HTERT RPE-1 (cell line): ENCODE measurements around the gene SHMT2.
"Not testable (repeated sequence)": the region's sequence is repeated elsewhere in the genome, so short reads cannot be mapped to it uniquely, and the experiment has no call there.

Experiments
- in situ Hi-C: fragments of 300-500 bp; cut with MboI; formaldehyde crosslinking; loops from 4 replicates; pipeline ENCODE4 v1.14.3; 2020; ENCODE audit warnings: low sequenced_read_pairs

Gene SHMT2

DNA sequence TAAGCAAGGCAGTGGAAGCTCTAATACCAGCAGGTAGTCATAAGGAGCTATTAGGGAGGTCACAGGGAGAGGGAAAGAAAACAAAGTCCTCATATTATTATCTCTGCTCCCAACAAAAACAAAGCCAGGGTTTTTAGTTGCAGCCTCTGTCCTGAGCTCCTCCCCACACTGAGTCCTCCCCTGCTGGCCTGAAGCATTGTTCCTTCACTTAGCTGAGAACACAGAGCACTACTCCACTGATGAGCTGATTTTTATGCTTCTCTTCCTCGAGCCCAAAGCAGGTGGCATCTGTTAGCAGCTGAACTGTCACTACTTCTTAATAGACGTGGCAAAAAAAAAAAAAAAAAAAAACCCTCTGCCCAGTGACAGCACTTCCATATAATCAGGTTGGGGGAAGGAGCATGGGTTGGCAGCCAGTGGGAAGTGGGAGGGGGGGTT lies 31.9 kb downstream of the SHMT2 start:
- in situ Hi-C loops = no loop called here

DNA sequence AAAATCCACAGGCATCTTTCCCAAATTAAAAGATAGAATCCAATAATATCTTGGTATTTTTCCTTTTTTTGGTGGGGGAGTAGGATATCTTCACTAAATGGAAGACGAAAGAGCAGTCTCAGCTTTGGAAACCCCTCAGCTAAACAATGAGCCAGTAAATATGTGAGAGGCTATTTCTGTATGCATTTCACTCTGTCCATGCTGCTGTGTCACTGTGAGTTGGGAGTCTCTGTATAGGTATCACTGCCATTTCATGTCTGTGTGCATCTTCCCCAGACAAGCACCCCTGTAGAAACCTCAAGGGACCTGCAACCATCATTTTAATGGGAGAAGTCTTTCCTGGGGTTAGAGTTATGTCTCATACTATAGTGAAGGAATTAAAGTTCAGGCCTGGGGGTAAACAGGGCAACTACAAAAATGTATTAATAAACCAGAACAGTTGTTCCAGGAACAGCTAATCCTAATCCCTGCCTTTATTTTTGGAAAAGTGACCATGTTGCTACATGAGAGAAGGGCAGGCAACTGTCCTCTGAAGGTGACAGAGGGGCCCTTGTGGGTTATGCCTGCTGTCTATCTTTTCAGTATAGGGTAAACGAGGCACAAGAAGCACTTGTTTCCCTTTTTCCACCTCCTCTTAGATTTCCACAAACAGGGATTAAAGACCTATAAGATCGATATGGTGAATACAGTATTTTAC lies 32.8 kb downstream of the SHMT2 start:
- in situ Hi-C loops = no loop called here

DNA sequence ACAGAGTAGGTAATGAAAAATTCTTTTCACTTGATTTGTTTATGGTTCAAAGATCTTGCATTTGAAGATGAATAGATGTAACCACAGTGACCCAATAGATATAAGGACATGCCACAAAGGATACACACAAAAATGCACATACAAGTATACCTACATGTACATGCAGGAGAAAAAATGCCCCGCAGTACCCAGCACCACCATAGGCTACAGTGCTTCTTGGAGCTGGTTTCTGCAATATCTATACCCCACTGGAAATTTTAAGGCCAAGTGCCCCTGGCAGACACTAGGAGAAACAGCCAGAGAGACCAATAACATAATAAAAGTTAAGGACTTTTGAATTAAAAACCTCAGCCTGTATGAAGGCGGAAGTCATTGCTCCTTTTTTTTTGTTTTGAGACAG lies 33.6 kb downstream of the SHMT2 start:
- in situ Hi-C loops = no loop called here

DNA sequence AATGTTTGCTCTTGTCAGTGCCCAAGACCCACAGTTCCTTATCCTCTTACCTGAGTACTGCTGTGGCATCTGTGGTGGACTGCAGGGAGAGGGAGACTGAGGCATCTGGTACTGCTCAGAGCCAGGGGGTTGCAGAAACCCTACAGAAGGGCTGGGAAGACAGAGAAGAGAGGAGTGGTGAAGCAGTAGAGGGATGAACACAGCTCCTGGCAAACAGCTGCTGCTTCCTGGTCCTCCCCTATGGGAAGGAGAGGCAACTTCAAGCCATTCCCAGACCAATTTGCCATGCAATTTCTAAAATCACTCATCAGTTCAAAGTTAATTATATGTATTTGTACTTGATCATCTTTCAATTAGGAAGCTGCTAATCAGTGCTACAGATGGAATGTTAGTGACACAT lies 37.2 kb downstream of the SHMT2 start:
- in situ Hi-C loops = no loop called here

DNA sequence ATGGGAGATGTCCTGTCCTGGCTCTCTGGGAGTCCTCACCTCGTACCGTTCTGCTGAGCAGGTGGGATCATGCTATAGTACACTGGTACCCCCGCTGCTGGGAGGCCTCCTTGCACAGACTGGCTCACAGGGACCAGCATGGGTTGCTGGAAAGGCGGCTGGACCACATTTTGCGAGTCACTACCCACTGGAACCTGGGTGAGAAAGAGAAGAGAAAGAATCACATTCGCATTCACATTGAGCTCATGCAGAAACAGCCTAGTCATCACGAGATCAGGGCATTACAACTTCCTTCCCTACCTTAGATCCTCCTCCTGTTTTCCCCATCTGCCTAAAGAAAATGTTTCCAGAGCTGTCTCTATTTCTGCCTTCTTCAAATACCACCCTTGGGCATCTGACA lies 38.8 kb downstream of the SHMT2 start:
- in situ Hi-C loops = no loop called here

DNA sequence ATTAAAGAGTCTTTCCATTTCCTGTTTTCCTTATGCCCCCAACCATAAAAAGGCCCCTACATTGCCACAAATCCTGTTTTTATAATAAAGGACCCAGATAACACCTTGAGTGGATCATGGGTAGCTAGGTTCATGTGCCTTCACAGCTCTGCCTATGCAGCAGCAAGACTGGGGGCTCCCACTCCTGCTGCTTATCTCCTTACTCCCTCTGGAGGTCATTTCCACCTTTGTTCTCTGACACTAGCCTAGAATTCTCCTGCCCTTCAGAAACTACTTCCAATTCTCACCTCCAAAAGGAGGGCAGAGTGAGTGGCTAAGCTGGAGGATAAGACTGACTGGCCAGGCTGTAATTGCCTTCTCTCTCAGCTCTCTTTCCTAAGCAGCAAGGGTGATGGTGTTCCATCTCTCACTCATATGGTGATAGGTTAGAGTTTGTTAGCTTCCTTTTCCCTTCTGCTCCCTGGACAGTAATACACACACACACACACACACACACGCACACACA lies 41.5 kb downstream of the SHMT2 start:
- in situ Hi-C loops = no loop called here

DNA sequence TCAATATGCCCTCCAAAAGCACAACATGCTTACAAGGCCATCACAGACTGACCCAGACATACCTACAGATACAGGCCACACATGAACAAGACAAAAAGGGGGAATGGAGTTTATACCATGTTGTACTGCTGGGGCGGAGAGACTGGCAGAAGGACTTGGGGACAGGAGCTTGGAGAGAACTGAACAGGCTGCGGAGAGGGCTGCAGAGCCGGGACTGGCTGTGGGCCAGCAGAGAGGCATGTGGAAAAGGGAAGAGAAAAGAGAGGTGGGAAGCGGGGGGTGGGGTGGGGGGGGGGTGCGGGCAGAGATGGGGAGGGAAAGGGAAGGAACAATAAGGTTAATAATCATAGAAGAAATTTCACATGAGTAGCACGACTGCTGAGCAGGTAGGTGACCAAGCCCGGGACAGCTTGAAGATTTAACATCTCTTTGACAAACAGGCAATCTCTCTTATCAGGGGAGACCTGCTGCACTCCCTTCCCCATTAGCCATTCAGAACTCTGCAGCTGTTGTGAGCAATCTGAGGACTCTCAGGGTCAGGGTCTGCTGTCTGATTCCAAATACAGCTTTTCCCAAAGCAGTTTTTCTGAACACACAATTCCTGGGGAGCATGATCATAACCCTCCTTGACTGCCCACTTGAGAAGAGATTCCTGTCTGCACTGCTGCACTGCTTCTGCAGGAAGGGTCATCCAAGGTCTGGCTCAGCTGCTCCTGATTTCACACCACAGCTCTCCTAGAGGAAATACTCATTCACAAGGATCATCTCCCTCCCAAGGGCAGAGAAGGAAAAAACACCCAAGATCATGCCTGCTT lies 43.0 kb downstream of the SHMT2 start:
- in situ Hi-C loops = no loop called here

DNA sequence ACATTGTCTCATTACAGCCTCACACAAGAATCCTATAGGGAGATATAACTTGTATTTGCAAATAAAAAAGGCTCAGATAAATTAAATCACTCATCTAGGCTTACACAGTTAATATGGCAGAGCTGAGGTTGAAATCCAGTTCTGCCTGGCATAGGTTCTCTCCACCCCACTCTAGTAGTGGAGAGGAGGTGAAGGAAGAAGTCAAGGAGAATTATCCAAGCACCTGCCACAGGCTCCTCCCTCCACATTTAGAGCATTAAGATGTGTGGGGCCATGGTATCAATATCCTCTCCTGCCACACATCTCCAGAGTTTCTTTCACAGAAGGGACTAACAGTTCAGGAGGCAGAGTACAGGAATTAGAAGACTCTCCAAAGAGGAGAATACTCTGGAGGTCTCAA lies 44.0 kb downstream of the SHMT2 start:
- in situ Hi-C loops = no loop called here

DNA sequence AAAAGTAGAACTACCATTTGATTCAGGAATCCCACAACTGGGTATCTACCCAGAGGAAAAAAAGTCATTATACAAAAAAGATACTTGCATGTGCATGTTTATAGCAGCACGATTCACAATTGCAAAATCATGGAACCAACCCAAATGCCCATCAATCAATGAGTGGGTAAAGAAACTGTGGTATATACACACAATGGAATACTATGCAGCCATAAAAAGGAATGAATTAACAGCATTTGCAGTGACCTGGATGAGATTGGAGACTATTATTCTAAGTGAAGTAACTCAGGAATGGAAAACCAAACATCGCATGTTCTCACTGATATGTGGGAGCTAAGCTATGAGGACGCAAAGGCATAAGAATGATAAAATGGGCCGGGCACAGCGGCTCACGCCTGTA lies 46.7 kb downstream of the SHMT2 start:
- in situ Hi-C loops = not testable (repeated sequence)

DNA sequence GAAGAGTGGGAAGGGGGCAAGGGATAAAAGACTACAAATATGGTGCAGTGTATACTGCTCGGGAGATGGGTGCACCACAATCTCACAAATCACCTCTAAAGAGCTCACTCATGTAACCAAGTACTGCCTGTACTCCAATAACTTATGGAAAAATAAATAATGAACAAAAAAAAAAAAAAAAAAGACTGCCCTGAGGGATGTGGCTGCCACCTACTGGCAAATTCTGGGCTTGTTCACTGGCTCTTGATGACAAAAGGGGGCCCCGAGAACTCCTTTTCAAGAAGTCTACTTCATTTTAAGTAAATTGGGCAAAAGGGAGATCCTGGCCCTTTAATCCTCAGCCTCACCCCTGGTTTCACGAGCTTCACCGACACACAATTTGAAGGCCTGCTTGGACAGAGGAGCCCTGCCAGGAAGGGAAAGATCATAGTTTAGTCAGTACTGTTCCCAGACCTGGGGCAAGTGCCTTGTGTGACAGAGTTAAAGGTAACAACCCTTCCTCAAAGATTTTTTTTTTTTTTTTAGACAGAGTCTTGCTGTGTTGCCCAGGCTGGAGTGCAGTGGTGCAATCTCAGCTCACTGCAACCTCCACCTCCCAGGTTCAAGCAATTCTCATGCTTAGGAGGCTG lies 47.5 kb downstream of the SHMT2 start:
- in situ Hi-C loops = no loop called here

DNA sequence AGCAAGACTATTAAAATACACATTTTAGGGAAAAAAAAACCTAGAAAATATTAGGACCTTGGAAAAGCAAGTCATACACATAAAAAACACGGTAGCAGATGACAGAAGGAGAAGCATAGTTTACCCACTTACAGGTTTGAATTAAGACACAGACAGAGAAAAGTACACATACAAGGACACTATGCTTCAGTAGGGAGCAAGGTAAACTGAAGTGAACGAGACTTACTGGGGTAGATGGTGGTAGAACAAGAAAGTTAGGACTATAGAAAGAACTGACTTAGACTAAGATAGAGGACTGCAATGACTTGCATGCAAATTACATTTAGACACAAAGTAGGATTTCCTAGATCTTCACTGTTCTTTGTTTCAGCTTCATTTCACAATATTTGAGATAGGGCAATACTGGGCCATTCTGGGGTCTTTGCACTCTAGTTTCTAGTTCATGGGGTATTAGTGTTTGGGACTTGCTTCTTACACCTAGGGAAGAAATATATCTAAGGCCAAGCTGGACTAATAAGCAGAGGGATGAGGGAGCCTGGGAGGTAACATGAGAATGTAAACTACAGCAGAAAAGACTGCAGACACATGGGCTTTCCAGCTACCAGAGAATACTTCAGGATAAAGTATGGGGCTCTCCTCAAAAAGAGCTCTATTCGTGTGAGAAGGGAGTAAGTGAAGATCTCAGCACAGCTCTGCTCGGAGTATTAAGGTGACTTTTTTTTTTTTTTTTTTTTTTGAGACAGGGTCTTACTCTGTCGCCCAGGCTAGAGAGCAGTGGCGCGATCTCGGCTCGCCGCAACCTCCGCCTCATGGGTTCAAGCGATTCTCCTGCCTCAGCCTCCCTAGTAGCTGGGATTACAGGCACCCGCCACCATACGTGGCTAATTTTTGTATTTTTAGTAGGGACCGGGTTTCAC lies 49.2 kb downstream of the SHMT2 start:
- in situ Hi-C loops = no loop called here

DNA sequence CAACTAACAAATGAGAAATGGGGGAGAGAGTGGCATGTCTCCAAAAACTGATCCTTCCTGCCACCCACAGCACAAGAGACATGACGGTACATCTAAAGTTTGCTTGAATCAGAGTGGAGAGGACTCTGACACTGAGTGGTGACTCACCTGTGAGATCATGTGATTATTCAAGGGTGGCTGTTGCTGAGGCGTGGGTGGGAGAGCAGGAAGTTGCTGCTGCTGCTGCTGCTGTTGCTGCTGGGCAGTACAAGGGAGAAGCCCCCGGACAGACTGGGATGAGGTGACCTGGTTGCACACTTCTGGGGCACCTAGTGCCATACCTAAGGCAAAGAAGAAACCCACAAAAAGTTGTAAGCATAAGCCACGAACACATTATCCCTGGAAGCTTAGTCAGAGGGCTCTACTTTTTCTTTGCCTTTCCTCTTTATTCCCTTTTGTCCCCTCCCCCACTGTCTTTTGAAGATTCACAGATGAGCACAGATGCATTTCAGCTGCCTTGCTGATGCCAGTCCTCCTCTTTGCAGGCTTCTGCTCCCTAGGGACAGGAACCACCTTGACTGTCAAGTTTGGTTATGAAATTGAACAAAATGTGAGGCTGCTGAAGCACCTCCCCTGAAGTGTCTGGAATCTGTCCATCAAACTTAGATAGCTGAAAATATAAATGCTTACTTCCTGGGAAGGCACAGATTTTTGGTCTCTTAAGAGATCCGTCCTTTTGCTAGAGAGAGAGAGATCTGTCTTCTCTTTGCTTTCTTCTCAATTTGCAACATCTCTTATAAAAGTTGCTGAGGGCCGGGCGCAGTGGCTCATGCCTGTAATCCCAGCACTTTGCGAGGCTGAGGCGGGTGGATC lies 50.9 kb downstream of the SHMT2 start:
- in situ Hi-C loops = no loop called here

DNA sequence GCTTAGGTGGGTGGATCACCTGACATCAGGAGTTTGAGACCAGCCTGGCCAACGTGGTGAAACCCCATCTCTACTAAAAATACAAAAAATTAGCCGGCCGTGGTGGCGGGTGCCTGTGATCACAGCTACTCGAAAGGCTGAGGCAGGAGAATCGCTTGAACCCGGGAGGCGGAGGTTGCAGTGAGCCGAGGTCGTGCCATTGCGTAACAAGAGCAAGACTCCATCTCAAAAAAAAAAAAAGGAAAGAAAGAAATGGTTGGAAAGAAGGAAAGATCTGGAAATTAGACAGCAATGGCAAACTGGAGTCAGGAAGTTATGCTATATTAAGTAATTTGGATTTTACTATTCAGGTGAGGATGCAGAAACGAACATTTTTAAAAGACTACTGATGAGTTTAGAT lies 52.6 kb downstream of the SHMT2 start:
- in situ Hi-C loops = not testable (repeated sequence)
